Measurements from ENCODE around the gene PERM1.

The PERM1 gene

GRCh38 chr1:982765-983436 lies 1.0 kb upstream of the PERM1 start:
- no peak for DNase-seq (ENCODE audit: extremely low spot score)
- ChIA-PET CTCF (interaction anchor here (1.1 to 5.8 kb wide), 17 partner anchors 9 to 268 kb away, joined by 3 to 54 read pairs (median 7); partner anchors contain the start of genes ISG15 and PLEKHN1), POLR2A (no interaction called here)
- no peak for TF ChIP-seq CTCF (IDR thresholded peaks at IDR 0.05; ENCODE audit: control extremely low read depth, extremely low read depth, low read depth, missing control alignments)

GRCh38 chr1:981491-981954 lies 370 bp downstream of the PERM1 start:
- TF ChIP-seq CTCF (IDR thresholded peaks at IDR 0.05; ENCODE audit: control extremely low read depth, extremely low read depth, low read depth, missing control alignments), result no peak
- CTCF ChIA-PET, result interaction anchor here (0.6 to 5.8 kb wide), 14 partner anchors 8 to 309 kb away, joined by 3 to 53 read pairs (median 5); partner anchors contain the start of genes AGRN and ISG15
- POLR2A ChIA-PET, result no interaction called here
- DNase-seq (ENCODE audit: extremely low spot score), result no peak

GRCh38 chr1:980602-981395 lies 1.1 kb downstream of the PERM1 start:
- TF ChIP-seq CTCF (IDR thresholded peaks at IDR 0.05; ENCODE audit: control extremely low read depth, extremely low read depth, low read depth, missing control alignments), result no peak
- POLR2A ChIA-PET, result no interaction called here

GRCh38 chr1:980137-980571 lies 1.7 kb downstream of the PERM1 start:
- POLR2A ChIA-PET, result no interaction called here

More at GRCh38 chr1:980602-981395, 1.1 kb downstream of the PERM1 start:
- no peak for DNase-seq (ENCODE audit: extremely low spot score)
- CTCF ChIA-PET, result interaction anchor here (0.6 to 5.8 kb wide), 15 partner anchors 9 to 310 kb away, joined by 3 to 53 read pairs (median 4); partner anchors contain the start of genes AGRN, HES4 and ISG15

GRCh38 chr1:979744-980072 lies 2.2 kb downstream of the PERM1 start:
- POLR2A ChIA-PET, result no interaction called here
- TF ChIP-seq CTCF (IDR thresholded peaks at IDR 0.05; ENCODE audit: control extremely low read depth, extremely low read depth, low read depth, missing control alignments), result no peak
- CTCF ChIA-PET, result interaction anchor here (3.2 kb wide), 1 partner anchor 53 kb away, joined by 12 read pairs; no protein-coding TSS in a partner anchor
- DNase-seq (ENCODE audit: extremely low spot score), result no peak

More at GRCh38 chr1:980137-980571, 1.7 kb downstream of the PERM1 start:
- CTCF ChIA-PET, result interaction anchor here (0.7 to 5.8 kb wide), 7 partner anchors 10 to 83 kb away, joined by 3 to 53 read pairs (median 5); partner anchors contain the start of genes AGRN and HES4
- no peak for TF ChIP-seq CTCF (IDR thresholded peaks at IDR 0.05; ENCODE audit: control extremely low read depth, extremely low read depth, low read depth, missing control alignments)
- no peak for DNase-seq (ENCODE audit: extremely low spot score)
